Measurements from ENCODE around the gene REG1B. TPM values are rescaled to one million over a fixed set of nuclear protein-coding genes. Genes with fewer than 3 reads are reported as not detected.

REG1B gene
- total RNA-seq, 1 donor from 2014 or later = not detected

GRCh38 chr2:79085382-79085781 lies 2.4 kb downstream of the REG1B start:
- Histone ChIP-seq H3K9ac (ENCODE audit: low read length) (no peak overlapping the region), H2AFZ (ENCODE audit: low read depth, low read length) (no peak overlapping the region), H3K4me1 (ENCODE audit: insufficient read depth, low read length) (no peaks in the 10 kb centered on the region), H3K27ac (ENCODE audit: low read depth, low read length) (no peak overlapping the region), H3K27me3 (ENCODE audit: insufficient read depth, low read length) (no peaks in the 10 kb centered on the region), H4K20me1 (ENCODE audit: insufficient read depth, low read length) (no peaks in the 10 kb centered on the region), H3K79me2 (ENCODE audit: insufficient read depth, low read length) (no peaks in the 10 kb centered on the region), H3K4me3 (ENCODE audit: insufficient read depth, low read depth, low read length) (no peak overlapping the region), H3K36me3 (ENCODE audit: insufficient read depth, low read length) (no peaks in the 10 kb centered on the region), H3K9me3 (ENCODE audit: insufficient read depth, low read depth, low read length) (no peaks in the 10 kb centered on the region), H3K4me2 (ENCODE audit: low read length) (no peak overlapping the region)
- Mint-ChIP-seq H3K27me3 (ENCODE audit: low read depth, unreplicated experiment) (peaks cover 7% of the 10 kb centered on the region), H3K4me3 (ENCODE audit: unreplicated experiment) (no peak overlapping the region), H3K9me3 (ENCODE audit: unreplicated experiment) (peaks cover 2% of the 10 kb centered on the region), H3K4me1 (ENCODE audit: low read depth, unreplicated experiment) (no peaks in the 10 kb centered on the region), H3K36me3 (ENCODE audit: low read depth, unreplicated experiment) (no peaks in the 10 kb centered on the region), H3K27ac (ENCODE audit: unreplicated experiment) (no peak overlapping the region)
- DNase-seq (ENCODE audit: low read depth) = no peak
- TF ChIP-seq EZH2 (IDR thresholded peaks at IDR 0.05; ENCODE audit: insufficient read depth, low read length) (no peak), CTCF (IDR thresholded peaks at IDR 0.05; ENCODE audit: insufficient read depth, low read depth, low read length) (no peak)
- no peak for FAIRE-seq

- peaks cover 7% of the 10 kb centered on the region for H3K27me3 Mint-ChIP-seq (ENCODE audit: low read depth, unreplicated experiment)
- Histone ChIP-seq H3K4me2 (ENCODE audit: low read length) (no peak overlapping the region), H4K20me1 (ENCODE audit: insufficient read depth, low read length) (no peaks in the 10 kb centered on the region), H3K36me3 (ENCODE audit: insufficient read depth, low read length) (no peaks in the 10 kb centered on the region), H3K79me2 (ENCODE audit: insufficient read depth, low read length) (no peaks in the 10 kb centered on the region), H3K4me3 (ENCODE audit: insufficient read depth, low read depth, low read length) (no peak overlapping the region), H3K27me3 (ENCODE audit: insufficient read depth, low read length) (no peaks in the 10 kb centered on the region), H3K27ac (ENCODE audit: low read depth, low read length) (no peak overlapping the region), H3K9ac (ENCODE audit: low read length) (no peak overlapping the region), H2AFZ (ENCODE audit: low read depth, low read length) (no peak overlapping the region), H3K4me1 (ENCODE audit: insufficient read depth, low read length) (no peaks in the 10 kb centered on the region), H3K9me3 (ENCODE audit: insufficient read depth, low read depth, low read length) (no peaks in the 10 kb centered on the region)
- no peak overlapping the region for H3K4me3 Mint-ChIP-seq (ENCODE audit: unreplicated experiment)
- H3K9me3 Mint-ChIP-seq (ENCODE audit: unreplicated experiment) = peaks cover 2% of the 10 kb centered on the region
- no peaks in the 10 kb centered on the region for H3K4me1 Mint-ChIP-seq (ENCODE audit: low read depth, unreplicated experiment)
- H3K36me3 Mint-ChIP-seq (ENCODE audit: low read depth, unreplicated experiment) = no peaks in the 10 kb centered on the region
- DNase-seq (ENCODE audit: low read depth) (no peak), FAIRE-seq (no peak)
- no peak overlapping the region for H3K27ac Mint-ChIP-seq (ENCODE audit: unreplicated experiment)
- TF ChIP-seq EZH2 (IDR thresholded peaks at IDR 0.05; ENCODE audit: insufficient read depth, low read length) = no peak
- no peak for TF ChIP-seq CTCF (IDR thresholded peaks at IDR 0.05; ENCODE audit: insufficient read depth, low read depth, low read length)
Observed at GRCh38 chr2:79084495-79085135, 3.2 kb downstream of the REG1B start.

- TF ChIP-seq EZH2 (IDR thresholded peaks at IDR 0.05; ENCODE audit: insufficient read depth, low read length) (no peak), CTCF (IDR thresholded peaks at IDR 0.05; ENCODE audit: insufficient read depth, low read depth, low read length) (no peak)
- Histone ChIP-seq H3K79me2 (ENCODE audit: insufficient read depth, low read length) (no peaks in the 10 kb centered on the region), H3K36me3 (ENCODE audit: insufficient read depth, low read length) (no peaks in the 10 kb centered on the region), H3K4me2 (ENCODE audit: low read length) (no peak overlapping the region), H3K9me3 (ENCODE audit: insufficient read depth, low read depth, low read length) (no peaks in the 10 kb centered on the region), H3K4me1 (ENCODE audit: insufficient read depth, low read length) (no peaks in the 10 kb centered on the region), H3K27ac (ENCODE audit: low read depth, low read length) (no peak overlapping the region), H3K9ac (ENCODE audit: low read length) (no peak overlapping the region), H4K20me1 (ENCODE audit: insufficient read depth, low read length) (no peaks in the 10 kb centered on the region), H3K4me3 (ENCODE audit: insufficient read depth, low read depth, low read length) (no peak overlapping the region), H2AFZ (ENCODE audit: low read depth, low read length) (no peak overlapping the region), H3K27me3 (ENCODE audit: insufficient read depth, low read length) (no peaks in the 10 kb centered on the region)
- Mint-ChIP-seq H3K36me3 (ENCODE audit: low read depth, unreplicated experiment) (no peaks in the 10 kb centered on the region), H3K27me3 (ENCODE audit: low read depth, unreplicated experiment) (peaks cover 9% of the 10 kb centered on the region), H3K4me3 (ENCODE audit: unreplicated experiment) (no peak overlapping the region), H3K27ac (ENCODE audit: unreplicated experiment) (no peak overlapping the region), H3K4me1 (ENCODE audit: low read depth, unreplicated experiment) (no peaks in the 10 kb centered on the region), H3K9me3 (ENCODE audit: unreplicated experiment) (peaks cover 2% of the 10 kb centered on the region)
- DNase-seq (ENCODE audit: low read depth) = no peak
- no peak for FAIRE-seq
Observed at GRCh38 chr2:79083597-79084251, 4.1 kb downstream of the REG1B start.

Data from astrocyte (in vitro differentiated cells and primary cell).